Measurements from ENCODE around the gene PCDHGA1.
A peak's percentile ranks its signal among the peaks of the same experiment; 100 is the strongest.

DNA sequence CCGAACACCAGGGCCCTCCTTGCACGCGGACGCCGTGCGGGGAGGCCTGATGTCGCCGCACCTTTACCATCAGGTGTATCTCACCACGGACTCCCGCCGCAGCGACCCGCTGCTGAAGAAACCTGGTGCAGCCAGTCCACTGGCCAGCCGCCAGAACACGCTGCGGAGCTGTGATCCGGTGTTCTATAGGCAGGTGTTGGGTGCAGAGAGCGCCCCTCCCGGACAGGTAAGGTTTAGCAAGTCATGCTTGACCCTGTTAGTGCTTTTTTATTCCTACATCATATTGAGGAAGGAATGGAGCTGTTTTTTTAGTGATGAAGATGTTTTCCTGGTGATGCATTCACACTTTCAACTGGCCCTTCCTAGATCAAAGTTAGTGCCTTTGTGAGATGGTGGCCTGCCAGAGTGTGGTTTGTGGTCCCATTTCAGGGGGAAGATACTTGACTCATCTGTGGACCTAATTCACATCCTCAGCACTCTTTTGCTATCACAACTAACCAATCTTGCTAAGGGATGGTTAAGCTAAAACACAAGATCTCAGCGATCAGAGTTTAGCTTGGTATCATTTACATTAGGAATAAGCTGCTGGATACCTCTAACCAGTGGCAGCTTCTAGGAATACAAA, 148.1 kb downstream of the PCDHGA1 start:
- TF ChIP-seq CTCF (IDR thresholded peaks at IDR 0.05) (peak in 3 of 6 experiments; percentile 34 to 46 (median 36)), POLR2AphosphoS5 (IDR thresholded peaks at IDR 0.05) (no peak), POLR2A (IDR thresholded peaks at IDR 0.05) (no peak), EP300 (IDR thresholded peaks at IDR 0.05) (no peak)
